PC-9 (cell line): ENCODE results near the gene FLNC.

Experiments used
- CTCF ChIP-seq: fragments of 200-600 bp; sonication (generic); conservative IDR thresholded peaks from 2 replicates; pipeline ENCODE4 v1.6.1; 2017; ENCODE audit warnings: mixed run types, antibody characterized with exemption, mild to moderate bottlenecking, moderate library complexity
- EZH2 ChIP-seq: fragments of 200-600 bp; sonication (generic); IDR thresholded peaks from 2 replicates; pipeline ENCODE4 v1.8.0; 2017; ENCODE audit warnings: antibody characterized with exemption, low read depth

- TF ChIP-seq CTCF, result no peak
- no peak for TF ChIP-seq EZH2
Observed at GRCh38 chr7:128826916-128827247, 3.3 kb upstream of the FLNC start.
